Neural progenitor cell (in vitro differentiated cells): ENCODE results near the gene CAMK2D.

Source experiments
- EZH2 ChIP-seq: fragments of 200-600 bp; sonication (generic); IDR thresholded peaks from 2 replicates; pipeline ENCODE4 v1.6.1; 2017; ENCODE audit warnings: antibody characterized with exemption, mild to moderate bottlenecking, moderate library complexity
- EZH2phosphoT487 ChIP-seq: fragments of 200-600 bp; sonication (generic); IDR thresholded peaks from 2 replicates; pipeline ENCODE4 v1.6.1; 2017; ENCODE audit warnings: antibody characterized with exemption
- TF ChIP-seq, protein P1 (sequence below): fragments of 200-600 bp; sonication (generic); IDR thresholded peaks from 2 replicates; pipeline ENCODE4 v1.5.1; 2017; ENCODE audit warnings: antibody characterized with exemption, mild to moderate bottlenecking

DNA sequence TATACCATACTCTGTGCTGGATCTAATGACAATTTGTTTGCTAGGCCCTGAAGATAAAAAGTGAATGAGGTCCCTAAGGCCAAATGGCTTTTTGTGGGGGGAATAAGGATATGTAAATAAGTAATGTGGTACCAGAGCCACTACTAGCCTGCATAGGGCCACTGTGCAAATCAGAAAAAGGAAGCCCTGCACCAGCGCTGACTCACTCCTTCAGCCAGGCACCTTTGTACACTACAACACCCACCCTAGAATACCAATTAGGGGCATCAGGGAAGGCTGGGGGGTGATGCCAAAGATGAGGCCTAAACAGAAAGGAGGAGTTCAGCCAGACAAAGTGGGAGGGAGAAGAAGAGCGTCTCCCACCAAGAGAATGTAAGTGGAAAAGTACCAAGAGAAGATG lies 122.2 kb downstream of the CAMK2D start:
- TF ChIP-seq, protein P1, sequence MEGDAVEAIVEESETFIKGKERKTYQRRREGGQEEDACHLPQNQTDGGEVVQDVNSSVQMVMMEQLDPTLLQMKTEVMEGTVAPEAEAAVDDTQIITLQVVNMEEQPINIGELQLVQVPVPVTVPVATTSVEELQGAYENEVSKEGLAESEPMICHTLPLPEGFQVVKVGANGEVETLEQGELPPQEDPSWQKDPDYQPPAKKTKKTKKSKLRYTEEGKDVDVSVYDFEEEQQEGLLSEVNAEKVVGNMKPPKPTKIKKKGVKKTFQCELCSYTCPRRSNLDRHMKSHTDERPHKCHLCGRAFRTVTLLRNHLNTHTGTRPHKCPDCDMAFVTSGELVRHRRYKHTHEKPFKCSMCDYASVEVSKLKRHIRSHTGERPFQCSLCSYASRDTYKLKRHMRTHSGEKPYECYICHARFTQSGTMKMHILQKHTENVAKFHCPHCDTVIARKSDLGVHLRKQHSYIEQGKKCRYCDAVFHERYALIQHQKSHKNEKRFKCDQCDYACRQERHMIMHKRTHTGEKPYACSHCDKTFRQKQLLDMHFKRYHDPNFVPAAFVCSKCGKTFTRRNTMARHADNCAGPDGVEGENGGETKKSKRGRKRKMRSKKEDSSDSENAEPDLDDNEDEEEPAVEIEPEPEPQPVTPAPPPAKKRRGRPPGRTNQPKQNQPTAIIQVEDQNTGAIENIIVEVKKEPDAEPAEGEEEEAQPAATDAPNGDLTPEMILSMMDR: no peak
- TF ChIP-seq EZH2phosphoT487: no peak
- no peak for TF ChIP-seq EZH2
